HUES6 (cell line): ENCODE data around the gene HES1.

Experiments
- H3K27ac ChIP-seq: 2 replicates; pipeline ENCODE4 v1.7.0; 2013; ENCODE audit warnings: low read depth, mild to moderate bottlenecking, low read length, inconsistent platforms
- H3K27me3 ChIP-seq: 2 replicates; pipeline ENCODE4 v1.6.1; 2013; ENCODE audit warnings: low read length; ENCODE audit not compliant: control insufficient read depth, insufficient read depth
- H3K36me3 ChIP-seq: 2 replicates; pipeline ENCODE4 v1.6.1; 2013; ENCODE audit warnings: low read length; ENCODE audit not compliant: control insufficient read depth, insufficient read depth
- H3K4me1 ChIP-seq: 2 replicates; pipeline ENCODE4 v1.6.1; 2013; ENCODE audit warnings: low read length; ENCODE audit not compliant: control insufficient read depth, insufficient read depth
- H3K4me3 ChIP-seq: 2 replicates; pipeline ENCODE4 v1.5.1; 2013; ENCODE audit warnings: low read depth, low read length
- H3K9ac ChIP-seq: one replicate; pipeline ENCODE4 v1.6.1; 2013; ENCODE audit warnings: mild to moderate bottlenecking, low read length
- H3K9me3 ChIP-seq: 2 replicates; pipeline ENCODE4 v1.6.1; 2013; ENCODE audit warnings: low read depth, low read length; ENCODE audit not compliant: control insufficient read depth, insufficient read depth

The HES1 gene

DNA sequence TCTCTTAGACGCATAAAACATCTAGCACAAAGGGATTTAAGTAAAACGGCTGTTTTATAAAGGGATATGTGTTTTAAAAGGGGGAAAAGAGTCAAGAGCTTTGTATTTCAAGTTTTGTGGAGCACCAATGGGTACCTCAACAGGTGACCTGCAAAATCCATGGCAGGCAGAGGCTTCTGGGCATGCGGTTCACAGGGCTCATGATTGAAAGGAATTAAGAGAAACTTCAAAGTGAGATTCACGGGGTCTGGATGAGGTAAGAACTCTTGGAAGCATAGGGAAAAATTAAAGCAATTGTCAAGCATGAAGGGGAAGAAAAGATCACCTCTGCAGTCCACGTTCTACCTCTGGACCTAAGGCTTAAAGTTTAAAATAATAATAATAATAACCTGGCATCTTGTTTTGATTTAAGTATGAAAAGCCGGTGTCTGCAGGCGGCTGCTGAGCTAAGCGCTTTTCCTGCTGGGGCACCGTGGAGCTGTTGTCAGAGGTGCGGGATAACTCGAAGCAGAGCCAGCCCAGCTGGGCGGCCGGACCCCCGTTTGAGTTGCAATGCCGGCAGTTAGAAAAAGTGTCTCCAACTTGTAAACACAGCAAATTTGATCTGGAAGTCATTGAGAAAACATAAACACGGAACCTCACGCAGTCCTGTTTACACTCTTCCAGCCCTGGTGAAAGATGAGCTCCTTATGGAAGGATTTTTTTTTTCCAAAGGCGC, 40.5 kb downstream of the HES1 start:
- Histone ChIP-seq H3K9ac (no peak overlapping the region), H3K27me3 (no peaks in the 10 kb centered on the region), H3K9me3 (no peaks in the 10 kb centered on the region), H3K36me3 (no peaks in the 10 kb centered on the region), H3K4me1 (peaks cover 17% of the 10 kb centered on the region), H3K4me3 (no peak overlapping the region), H3K27ac (no peak overlapping the region)

DNA sequence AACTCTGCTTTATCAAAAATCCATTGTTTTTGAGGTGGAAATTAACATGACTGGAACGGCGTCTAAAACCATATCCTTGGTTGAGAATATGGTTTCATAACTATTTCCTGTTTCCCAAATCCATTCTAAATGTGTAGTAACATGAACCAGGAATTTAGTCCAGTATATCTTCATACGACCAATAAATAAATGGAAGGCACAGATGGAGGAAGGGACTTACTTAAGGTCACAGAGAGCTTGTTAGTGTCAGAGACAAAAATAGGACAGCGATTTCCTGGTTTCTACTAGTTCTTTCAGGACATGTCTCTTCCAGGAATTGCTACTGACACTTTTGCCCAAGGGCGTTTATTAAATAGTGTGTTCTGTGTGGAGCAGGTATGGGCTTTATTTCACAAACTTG, 41.2 kb downstream of the HES1 start:
- no peak overlapping the region for H3K9ac ChIP-seq
- peaks cover 17% of the 10 kb centered on the region for H3K4me1 ChIP-seq
- no peak overlapping the region for H3K27ac ChIP-seq
- H3K36me3 ChIP-seq: no peaks in the 10 kb centered on the region
- H3K9me3 ChIP-seq: no peaks in the 10 kb centered on the region
- no peaks in the 10 kb centered on the region for H3K27me3 ChIP-seq
- H3K4me3 ChIP-seq: no peak overlapping the region

DNA sequence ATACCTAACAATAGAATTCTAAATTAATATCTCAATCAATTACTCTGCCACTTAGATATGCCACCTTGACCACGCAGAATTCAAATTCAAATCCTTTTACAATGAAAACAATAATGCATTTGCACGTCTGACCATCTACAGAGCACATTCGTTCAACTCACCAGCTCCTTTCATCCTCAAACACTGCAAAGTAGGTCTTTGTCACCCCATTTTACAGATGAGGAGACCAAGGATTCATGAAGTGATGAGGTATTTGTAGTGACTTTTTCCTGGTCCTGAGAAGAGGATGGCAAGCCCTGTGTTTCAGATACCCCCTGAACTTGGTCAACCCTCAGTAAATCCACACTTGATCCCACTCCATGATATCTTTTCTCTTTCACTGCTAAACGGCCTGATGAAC, 42.2 kb downstream of the HES1 start:
- Histone ChIP-seq H3K9ac (no peak overlapping the region), H3K27me3 (no peaks in the 10 kb centered on the region), H3K27ac (no peak overlapping the region), H3K9me3 (no peaks in the 10 kb centered on the region), H3K4me1 (peaks cover 17% of the 10 kb centered on the region), H3K36me3 (no peaks in the 10 kb centered on the region), H3K4me3 (no peak overlapping the region)

DNA sequence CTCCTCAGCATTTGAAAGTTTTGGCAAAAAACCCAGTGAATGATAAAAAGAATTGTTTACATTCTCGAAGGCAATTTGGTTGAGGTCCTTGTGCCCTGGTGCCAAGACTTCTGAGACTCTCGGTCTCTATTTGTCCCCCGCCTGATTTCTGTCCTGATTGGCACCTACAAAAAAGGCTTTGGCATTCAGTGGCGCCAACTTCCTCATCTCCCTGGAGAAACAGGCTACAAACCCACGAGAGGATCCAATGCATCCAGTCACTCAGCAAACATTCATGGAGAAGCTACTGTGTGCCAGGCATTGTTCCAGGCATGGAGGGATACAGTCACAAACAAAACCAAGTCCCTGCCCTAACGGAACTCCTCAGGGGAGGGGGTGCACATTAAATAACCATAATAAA, 42.7 kb downstream of the HES1 start:
- Histone ChIP-seq H3K9ac (no peak overlapping the region), H3K27me3 (no peaks in the 10 kb centered on the region), H3K27ac (no peak overlapping the region), H3K9me3 (no peaks in the 10 kb centered on the region), H3K4me1 (peaks cover 17% of the 10 kb centered on the region), H3K36me3 (no peaks in the 10 kb centered on the region), H3K4me3 (no peak overlapping the region)

DNA sequence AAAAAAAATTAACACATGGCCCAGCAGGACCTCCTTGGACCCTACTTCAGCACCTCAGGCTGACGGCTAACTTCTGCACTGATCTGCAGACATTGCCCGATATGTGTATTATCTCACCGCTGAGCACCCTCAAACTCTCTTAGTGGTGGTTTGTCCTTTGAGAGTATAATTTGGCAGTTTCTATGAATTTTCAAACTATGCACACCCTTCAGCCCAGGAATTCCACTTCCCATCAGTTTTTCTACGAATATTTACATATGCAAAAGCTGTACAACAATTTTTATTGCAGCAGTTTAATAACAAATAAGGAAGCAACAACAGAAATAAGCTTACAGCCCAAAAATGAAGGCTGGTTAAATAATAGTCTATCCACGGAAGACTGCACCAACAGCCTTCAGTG, 44.6 kb downstream of the HES1 start:
- Histone ChIP-seq H3K9ac (no peak overlapping the region), H3K4me3 (no peak overlapping the region), H3K36me3 (no peaks in the 10 kb centered on the region), H3K4me1 (peaks cover 24% of the 10 kb centered on the region), H3K27me3 (no peaks in the 10 kb centered on the region), H3K27ac (no peak overlapping the region), H3K9me3 (no peaks in the 10 kb centered on the region)

DNA sequence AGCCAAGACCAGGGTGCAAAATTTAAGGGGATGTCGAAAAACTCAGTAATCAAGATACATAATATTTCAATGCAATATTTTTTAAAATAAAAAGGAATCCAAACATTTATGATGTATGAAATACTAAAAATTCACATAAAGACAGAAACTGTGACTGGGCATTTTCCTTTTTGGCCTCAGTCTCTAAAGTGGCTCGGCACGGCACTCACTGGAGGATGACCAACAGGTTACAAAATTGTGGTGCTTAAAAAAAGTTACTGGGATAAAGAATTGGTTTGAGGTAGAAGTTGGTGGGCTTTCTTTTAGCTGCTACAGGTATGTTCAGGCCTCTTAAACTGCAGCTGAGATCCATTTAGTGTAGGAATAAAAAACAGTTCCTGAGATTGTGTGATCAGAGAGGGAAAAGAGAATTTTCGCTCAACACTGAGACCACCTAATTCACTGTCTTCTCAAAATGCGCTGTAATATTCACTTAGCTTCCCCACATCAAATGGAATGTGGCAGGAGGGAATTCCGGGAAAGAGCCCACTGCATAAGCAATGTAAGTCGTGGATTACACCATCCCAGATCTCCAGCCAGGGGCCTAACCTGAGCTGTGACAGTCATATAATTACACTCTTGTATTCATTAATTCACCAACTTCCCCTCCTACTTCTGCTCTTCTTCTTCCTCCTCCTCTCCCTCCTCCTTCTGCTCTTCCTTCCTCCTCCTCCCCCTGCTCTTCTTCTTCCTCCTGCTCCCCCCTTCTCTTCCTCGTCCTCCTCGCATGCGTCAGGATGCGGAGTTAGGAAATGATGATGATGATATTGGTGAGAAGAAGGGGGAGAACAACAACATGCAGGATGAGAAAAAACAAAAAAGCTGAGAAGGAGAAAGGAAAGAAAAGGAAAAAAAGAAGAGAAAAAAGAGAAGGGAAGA, 45.9 kb downstream of the HES1 start:
- peaks cover 15% of the 10 kb centered on the region for H3K4me1 ChIP-seq
- no peaks in the 10 kb centered on the region for H3K27me3 ChIP-seq
- no peaks in the 10 kb centered on the region for H3K9me3 ChIP-seq

DNA sequence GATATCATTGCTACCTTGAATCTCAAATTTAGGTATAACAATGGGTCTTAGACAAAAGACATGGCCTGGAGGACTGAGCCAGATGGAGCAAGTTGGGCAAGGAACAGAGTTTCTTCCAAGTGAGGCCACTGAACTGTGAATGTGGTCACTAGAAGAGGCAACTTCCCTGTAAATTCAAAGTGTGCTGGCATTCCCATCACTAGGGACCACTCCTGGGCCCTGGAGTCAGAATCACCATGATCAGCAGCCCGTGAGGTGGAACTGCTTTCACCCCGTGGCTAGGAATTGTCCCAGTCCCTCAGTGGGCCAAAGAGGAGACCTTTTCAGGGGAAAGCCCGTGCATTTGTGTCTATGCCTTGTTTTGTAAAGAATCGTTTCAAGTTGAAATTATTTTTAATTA, 47.3 kb downstream of the HES1 start:
- no peaks in the 10 kb centered on the region for H3K27me3 ChIP-seq
- H3K36me3 ChIP-seq: no peaks in the 10 kb centered on the region
- H3K9ac ChIP-seq: no peak overlapping the region
- H3K9me3 ChIP-seq: no peaks in the 10 kb centered on the region
- H3K4me1 ChIP-seq: peaks cover 7% of the 10 kb centered on the region
- no peak overlapping the region for H3K4me3 ChIP-seq
- H3K27ac ChIP-seq: no peak overlapping the region

More for the DNA sequence above, 45.9 kb downstream of the HES1 start:
- H3K9ac ChIP-seq: no peak overlapping the region
- no peak overlapping the region for H3K4me3 ChIP-seq
- H3K36me3 ChIP-seq: no peaks in the 10 kb centered on the region
- no peak overlapping the region for H3K27ac ChIP-seq

DNA sequence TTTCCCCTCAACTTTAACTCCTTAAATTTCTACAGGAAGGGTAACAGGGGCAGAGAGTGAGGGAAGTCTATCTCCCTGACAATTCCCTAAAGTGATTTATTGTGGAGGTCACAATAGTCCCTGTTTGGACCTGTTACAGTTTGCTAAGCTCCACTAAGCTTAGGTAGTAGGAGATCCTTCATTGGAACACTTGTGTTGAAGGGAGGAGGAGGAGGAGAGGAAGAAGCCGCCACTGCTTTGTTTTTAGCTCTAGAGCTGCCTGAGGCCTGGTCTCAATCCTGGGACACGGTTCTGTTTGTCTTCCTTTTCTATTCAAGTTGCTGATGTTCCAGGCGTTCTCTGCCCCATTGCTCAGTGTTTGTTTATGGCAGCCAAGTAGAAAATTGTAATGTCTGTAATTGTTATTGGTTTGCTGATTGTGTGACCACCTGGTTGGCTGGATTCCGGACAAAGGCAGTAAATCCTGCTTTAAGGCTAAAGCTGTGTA, 48.4 kb downstream of the HES1 start:
- Histone ChIP-seq H3K9ac (no peak overlapping the region), H3K27me3 (no peaks in the 10 kb centered on the region), H3K4me1 (peaks cover 7% of the 10 kb centered on the region), H3K27ac (no peak overlapping the region), H3K4me3 (no peak overlapping the region), H3K9me3 (no peaks in the 10 kb centered on the region), H3K36me3 (no peaks in the 10 kb centered on the region)

DNA sequence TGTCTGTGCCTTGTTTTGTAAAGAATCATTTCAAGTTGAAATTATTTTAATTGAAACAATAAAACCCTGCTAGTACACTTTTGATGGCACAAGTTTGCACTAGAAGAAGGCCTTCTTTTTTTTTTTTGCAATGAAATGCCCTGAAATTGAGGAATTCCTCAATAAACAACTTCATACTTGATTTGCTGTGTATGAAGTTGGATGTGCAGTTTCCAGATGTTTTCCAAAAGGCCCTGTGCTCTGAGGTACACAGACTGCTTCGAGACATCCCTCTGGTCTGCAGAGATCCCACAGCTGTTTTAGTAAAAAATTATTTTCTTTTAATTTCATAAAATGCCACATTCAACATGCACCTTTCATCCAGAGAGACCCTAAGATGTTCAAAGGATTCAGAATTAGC, 48.9 kb downstream of the HES1 start:
- H3K27me3 ChIP-seq: no peaks in the 10 kb centered on the region

DNA sequence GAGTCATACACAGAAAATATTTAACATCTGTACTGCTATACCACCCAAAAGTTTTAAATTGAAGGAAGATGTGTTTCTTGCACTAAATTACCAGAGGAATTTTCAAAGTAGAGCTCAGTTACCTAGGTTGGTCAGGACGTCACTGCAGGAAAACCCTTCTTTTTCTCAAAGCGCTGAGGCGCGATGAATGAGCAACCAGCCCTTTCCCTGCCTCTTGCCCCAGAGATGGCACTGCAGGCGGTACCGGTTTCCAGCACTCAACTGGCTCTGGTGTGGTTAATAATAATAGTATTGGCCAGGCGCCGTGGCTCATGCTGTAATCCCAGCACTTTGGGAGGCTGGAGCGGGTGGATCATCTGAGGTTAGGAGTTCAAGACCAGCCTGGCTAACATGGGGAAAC, 49.3 kb downstream of the HES1 start:
- H3K36me3 ChIP-seq: no peaks in the 10 kb centered on the region
- H3K9me3 ChIP-seq: no peaks in the 10 kb centered on the region
- no peak overlapping the region for H3K4me3 ChIP-seq
- H3K27me3 ChIP-seq: no peaks in the 10 kb centered on the region
- peaks cover 7% of the 10 kb centered on the region for H3K4me1 ChIP-seq
- H3K9ac ChIP-seq: no peak overlapping the region
- H3K27ac ChIP-seq: no peak overlapping the region

More for the DNA sequence above, 48.9 kb downstream of the HES1 start:
- Histone ChIP-seq H3K9me3 (no peaks in the 10 kb centered on the region), H3K4me1 (peaks cover 7% of the 10 kb centered on the region), H3K4me3 (no peak overlapping the region), H3K36me3 (no peaks in the 10 kb centered on the region), H3K27ac (no peak overlapping the region), H3K9ac (no peak overlapping the region)
